Endodermal cell (in vitro differentiated cells): ENCODE measurements around the gene C5AR1. TPM values are rescaled to one million over a fixed set of nuclear protein-coding genes. Genes with fewer than 3 reads are reported as not detected.
"Not testable (repeated sequence)": the region's sequence is repeated elsewhere in the genome, so short reads cannot be mapped to it uniquely, and the experiment has no call there.

ENCODE experiments used
- DNase-seq: peaks from one replicate; pipeline ENCODE4 v3.0.0-alpha.2; 2017
- H3K27ac ChIP-seq: 2 replicates; pipeline ENCODE4 v1.5.1; 2013; ENCODE audit warnings: mild to moderate bottlenecking, low read depth, low read length, moderate library complexity
- H3K27me3 ChIP-seq: 2 replicates; pipeline ENCODE4 v1.6.1; 2013; ENCODE audit warnings: mild to moderate bottlenecking, low read length, moderate library complexity; ENCODE audit not compliant: insufficient read depth, control insufficient read depth, poor library complexity, severe bottlenecking
- H3K36me3 ChIP-seq: 2 replicates; pipeline ENCODE4 v1.7.0; 2013; ENCODE audit warnings: mild to moderate bottlenecking, low read length, moderate library complexity; ENCODE audit not compliant: control insufficient read depth, insufficient read depth
- H3K4me1 ChIP-seq: one replicate; pipeline ENCODE4 v1.7.0; 2013; ENCODE audit warnings: low read length; ENCODE audit not compliant: control insufficient read depth, insufficient read depth
- H3K4me3 ChIP-seq: 2 replicates; pipeline ENCODE4 v1.5.1; 2013; ENCODE audit warnings: mild to moderate bottlenecking, low read length, moderate library complexity
- H3K9ac ChIP-seq: 2 replicates; pipeline ENCODE4 v1.6.1; 2013; ENCODE audit warnings: mild to moderate bottlenecking, low read length, moderate library complexity; ENCODE audit not compliant: poor library complexity, severe bottlenecking; ENCODE audit errors: extremely low read depth
- H3K9me3 ChIP-seq: 2 replicates; pipeline ENCODE4 v1.6.1; 2013; ENCODE audit warnings: mild to moderate bottlenecking, low read length, moderate library complexity; ENCODE audit not compliant: control insufficient read depth
- H3K27ac Mint-ChIP-seq: 2 replicates; pipeline ENCODE4 v1.8.0; 2020; ENCODE audit warnings: mixed read lengths
- H3K27me3 Mint-ChIP-seq: 2 replicates; pipeline ENCODE4 v1.8.0; 2021; ENCODE audit warnings: mild to moderate bottlenecking, mixed read lengths; ENCODE audit not compliant: insufficient read depth
- H3K36me3 Mint-ChIP-seq: 2 replicates; pipeline ENCODE4 v1.8.0; 2020; ENCODE audit warnings: low read depth, mixed read lengths
- H3K4me1 Mint-ChIP-seq: 2 replicates; pipeline ENCODE4 v1.8.0; 2020; ENCODE audit warnings: mixed read lengths
- H3K4me3 Mint-ChIP-seq: 2 replicates; pipeline ENCODE4 v1.8.0; 2020; ENCODE audit warnings: mild to moderate bottlenecking, moderate library complexity, mixed read lengths
- H3K9me3 Mint-ChIP-seq: 2 replicates; pipeline ENCODE4 v1.8.0; 2020; ENCODE audit warnings: mild to moderate bottlenecking, mixed read lengths
- CTCF ChIP-seq: fragments of 200-600 bp; sonication (generic); conservative IDR thresholded peaks from 2 replicates; pipeline ENCODE4 v1.5.0; 2021; ENCODE audit warnings: antibody characterized with exemption, mild to moderate bottlenecking
- WGBS, 2 experiments: methylation state at CpG; one replicate each; pipeline versions ENCODE4 v1.1.5 to v1.1.7; 2013; ENCODE audit warnings: missing lambda C conversion rate in 2 of 2, mixed read lengths in 1 of 2; ENCODE audit not compliant: insufficient coverage in 1 of 2, insufficient read length in 1 of 2; 5-methylcytosine and 5-hydroxymethylcytosine counted together
- total RNA-seq, 2 donors: library from RNA; stranded (reverse); fragmentation: NEBNext Ultra II Directional in 1 of 2; extraction: Animal tissue kit (Norgen Biotek cat#: 25700) in 1 of 2; gene quantifications; 2 replicates in 1 of 2; 3 replicates in 1 of 2; pipeline ENCODE4 v1.2.1, GENCODE V29; 2021

The C5AR1 gene
- total RNA-seq, 2 donors from 2014 or later: 0.48 TPM; not detected in 1

DNA sequence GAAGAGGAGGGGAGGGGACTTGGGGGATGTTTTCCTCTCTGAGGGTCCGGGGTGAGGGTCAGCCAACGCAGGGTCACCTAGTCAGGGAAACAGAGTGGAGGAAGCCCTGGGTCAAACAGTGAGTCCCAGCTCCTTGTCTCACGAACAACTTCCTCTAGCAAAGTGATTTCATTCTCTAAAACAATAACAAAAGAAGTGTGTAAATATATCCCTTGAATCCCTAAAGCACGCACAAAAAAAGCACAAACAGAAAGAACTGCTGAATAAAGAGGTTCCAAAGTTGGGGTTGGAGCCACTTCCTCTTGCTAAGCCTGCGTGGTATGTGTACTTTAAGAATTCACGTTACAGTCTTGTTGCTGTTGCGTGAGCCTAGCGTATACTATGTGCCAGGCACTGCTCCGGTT is 20.8 kb downstream of the C5AR1 start:
- Histone ChIP-seq H3K27ac (no peak overlapping the region), H3K4me3 (no peak overlapping the region), H3K27me3 (no peaks in the 10 kb centered on the region), H3K9ac (no peak overlapping the region), H3K9me3 (no peaks in the 10 kb centered on the region), H3K4me1 (no peaks in the 10 kb centered on the region), H3K36me3 (no peaks in the 10 kb centered on the region)
- DNase-seq: no peak
- TF ChIP-seq CTCF: no peak
- no peaks in the 10 kb centered on the region for H3K9me3 Mint-ChIP-seq
- no peak overlapping the region for H3K4me3 Mint-ChIP-seq
- no peaks in the 10 kb centered on the region for H3K36me3 Mint-ChIP-seq
- WGBS, 2 experiments: 85 to 97% methylated on average over 6 to 8 of the region's 9 CpGs
- peak overlapping the region; percentile 58 for H3K27ac Mint-ChIP-seq
- peaks cover 4% of the 10 kb centered on the region for H3K4me1 Mint-ChIP-seq
- peaks cover 5% of the 10 kb centered on the region for H3K27me3 Mint-ChIP-seq

DNA sequence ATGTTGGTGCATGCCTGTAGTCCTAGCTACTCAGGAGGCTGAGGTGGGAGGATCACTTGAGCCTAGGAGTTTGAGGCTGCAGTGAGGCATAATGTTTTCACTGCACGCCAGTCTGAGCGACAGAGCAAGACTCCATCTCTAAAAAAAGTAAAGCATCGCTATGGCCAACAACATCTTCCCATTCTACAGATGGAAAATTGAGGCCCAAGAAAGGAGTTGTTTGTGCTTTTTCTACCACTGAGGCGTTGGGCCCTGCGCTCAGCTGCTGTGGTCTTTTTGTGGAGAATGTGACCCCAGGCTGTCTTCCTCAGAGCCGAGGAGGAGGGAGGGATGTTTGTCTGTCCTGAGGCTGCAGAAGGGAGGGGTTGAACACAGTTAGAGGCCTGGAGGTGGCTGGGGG is 21.8 kb downstream of the C5AR1 start:
- Mint-ChIP-seq H3K36me3 (no peaks in the 10 kb centered on the region), H3K27ac (no peak overlapping the region), H3K4me1 (peaks cover 4% of the 10 kb centered on the region), H3K27me3 (peaks cover 5% of the 10 kb centered on the region), H3K4me3 (no peak overlapping the region), H3K9me3 (no peaks in the 10 kb centered on the region)
- Histone ChIP-seq H3K4me1 (no peaks in the 10 kb centered on the region), H3K36me3 (no peaks in the 10 kb centered on the region), H3K9me3 (no peaks in the 10 kb centered on the region), H3K9ac (no peak overlapping the region), H3K27ac (no peak overlapping the region), H3K27me3 (no peaks in the 10 kb centered on the region), H3K4me3 (no peak overlapping the region)
- WGBS, 2 experiments: 87 to 90% methylated on average over 6 of the region's 6 CpGs
- no peak for DNase-seq
- TF ChIP-seq CTCF: no peak

DNA sequence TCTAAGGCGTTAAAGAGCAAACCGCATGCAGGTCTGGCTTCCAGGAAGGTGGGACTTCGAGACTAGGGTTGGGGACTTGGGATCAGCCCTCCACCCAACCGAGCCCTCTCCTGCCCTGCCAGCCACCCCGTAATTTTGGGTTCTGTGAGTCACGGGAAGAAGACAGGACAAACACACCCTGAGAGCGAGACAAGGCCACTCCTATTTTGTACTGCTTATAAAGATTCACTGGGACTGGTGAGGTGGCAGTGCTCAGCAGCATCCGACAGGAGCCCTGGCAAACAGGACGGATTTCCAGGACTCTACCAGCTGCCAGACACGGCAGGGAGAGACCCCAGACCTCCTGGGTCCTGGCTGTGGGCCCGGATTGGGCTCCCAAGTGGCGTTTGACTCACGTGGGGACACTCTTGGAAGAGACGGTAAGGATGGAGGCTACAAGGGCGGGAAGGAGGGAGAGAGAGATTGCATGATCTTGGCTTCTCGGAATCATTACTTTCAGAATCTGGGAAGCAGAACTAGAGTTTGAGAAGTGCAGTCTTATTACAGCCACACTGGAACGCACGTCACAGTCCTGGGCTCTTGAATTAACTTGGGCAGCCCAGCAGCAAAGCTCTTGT is 22.4 kb downstream of the C5AR1 start, which contains the start of gene C5AR2:
C5AR2 (plus strand) TSS at position 245 of the 617 bp plus-strand sequence. CDS start 8,625 bp downstream, outside the sequence.
- DNase-seq: no peak
- no peak within 1 kb of the TSS for H3K27ac Mint-ChIP-seq
- H3K4me3 Mint-ChIP-seq: no peak within 1 kb of the TSS
- WGBS, 2 experiments: 84 to 85% methylated on average over 14 to 18 of the region's 18 CpGs
- H3K9me3 Mint-ChIP-seq: no peaks in the 10 kb centered on the region
- Histone ChIP-seq H3K36me3 (no peaks in the 10 kb centered on the region), H3K4me1 (no peaks in the 10 kb centered on the region), H3K9ac (no peak within 1 kb of the TSS), H3K27me3 (no peaks in the 10 kb centered on the region), H3K27ac (no peak within 1 kb of the TSS), H3K9me3 (no peaks in the 10 kb centered on the region), H3K4me3 (no peak within 1 kb of the TSS)
- peaks cover 4% of the 10 kb centered on the region for H3K4me1 Mint-ChIP-seq
- H3K36me3 Mint-ChIP-seq: no peaks in the 10 kb centered on the region
- TF ChIP-seq CTCF: no peak
- H3K27me3 Mint-ChIP-seq: peaks cover 5% of the 10 kb centered on the region

DNA sequence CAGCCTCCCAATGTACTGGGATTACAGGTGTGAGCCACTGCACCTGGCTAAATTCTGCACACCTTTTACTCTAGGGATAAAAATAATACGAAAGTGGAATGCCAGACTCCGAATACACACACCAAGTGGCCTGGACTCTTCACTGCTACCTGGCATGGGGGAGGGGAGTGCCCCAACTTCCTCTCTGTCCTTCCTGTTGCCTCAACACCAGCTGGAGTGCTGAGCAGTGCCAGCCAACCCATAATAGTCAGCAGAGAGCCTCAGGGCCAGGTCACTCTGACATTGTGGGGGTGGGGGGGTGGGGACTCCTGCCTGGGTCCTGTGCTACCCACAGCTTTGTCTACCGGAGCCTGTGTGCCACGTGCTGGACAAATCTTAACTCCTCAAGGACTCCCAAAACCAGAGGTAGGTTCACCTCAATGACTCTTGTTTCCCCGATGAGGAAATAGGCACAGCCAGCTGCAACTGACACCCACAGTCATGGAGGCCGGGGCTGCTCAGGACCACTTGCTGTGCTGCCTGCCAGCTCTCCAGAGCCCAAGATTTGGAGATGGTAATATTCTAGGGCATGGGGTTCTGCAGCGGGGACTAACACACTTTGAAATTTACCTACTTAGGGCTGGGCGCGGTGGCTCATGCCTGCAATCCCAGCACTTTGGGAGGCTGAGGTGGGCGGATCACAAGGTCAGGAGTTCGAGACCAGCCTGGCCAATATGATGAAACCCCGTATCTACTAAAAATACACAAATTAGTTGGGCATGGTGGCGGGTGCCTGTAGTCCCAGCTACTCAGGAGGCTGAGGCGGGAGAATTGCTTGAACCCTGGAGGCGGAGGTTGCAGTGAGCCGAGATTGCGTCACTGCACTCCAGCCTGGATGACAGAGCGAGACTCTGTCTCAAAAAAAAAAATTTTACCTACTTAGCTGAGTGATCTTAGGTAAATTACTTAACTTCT is 27.4 kb downstream of the C5AR1 start:
- H3K4me1 Mint-ChIP-seq, H3K36me3 Mint-ChIP-seq, H3K4me3 Mint-ChIP-seq, H3K4me3 ChIP-seq, H3K4me1 ChIP-seq, H3K27ac Mint-ChIP-seq, H3K27ac ChIP-seq, H3K36me3 ChIP-seq, H3K9ac ChIP-seq, H3K9me3 Mint-ChIP-seq, H3K9me3 ChIP-seq, DNase-seq, H3K27me3 ChIP-seq, H3K27me3 Mint-ChIP-seq: not testable (repeated sequence)
- 86 to 90% methylated on average over 14 to 17 of the region's 18 CpGs for WGBS, 2 experiments
